ENCODE results near the gene CST7.

DNA sequence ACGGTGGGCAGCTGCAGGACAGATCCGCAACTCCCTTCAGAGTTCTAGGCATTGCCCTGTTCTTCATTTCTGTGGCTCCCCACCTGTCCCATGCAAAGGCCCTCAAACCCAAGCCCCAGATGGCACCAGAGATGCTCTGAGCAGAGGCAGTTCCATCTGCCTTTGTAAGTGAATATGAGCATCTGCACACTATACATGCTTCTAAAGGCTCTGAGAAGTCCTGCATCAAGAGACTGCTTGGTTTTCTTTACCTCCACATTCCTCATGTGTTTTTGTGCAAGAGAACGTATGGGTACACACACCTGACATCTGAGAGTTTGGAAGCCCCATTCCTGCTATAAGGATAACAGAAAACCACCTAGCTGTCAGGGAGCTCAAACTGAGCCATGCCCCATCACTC, 14.4 kb upstream of the CST7 start:
- TF ChIP-seq, protein P1, sequence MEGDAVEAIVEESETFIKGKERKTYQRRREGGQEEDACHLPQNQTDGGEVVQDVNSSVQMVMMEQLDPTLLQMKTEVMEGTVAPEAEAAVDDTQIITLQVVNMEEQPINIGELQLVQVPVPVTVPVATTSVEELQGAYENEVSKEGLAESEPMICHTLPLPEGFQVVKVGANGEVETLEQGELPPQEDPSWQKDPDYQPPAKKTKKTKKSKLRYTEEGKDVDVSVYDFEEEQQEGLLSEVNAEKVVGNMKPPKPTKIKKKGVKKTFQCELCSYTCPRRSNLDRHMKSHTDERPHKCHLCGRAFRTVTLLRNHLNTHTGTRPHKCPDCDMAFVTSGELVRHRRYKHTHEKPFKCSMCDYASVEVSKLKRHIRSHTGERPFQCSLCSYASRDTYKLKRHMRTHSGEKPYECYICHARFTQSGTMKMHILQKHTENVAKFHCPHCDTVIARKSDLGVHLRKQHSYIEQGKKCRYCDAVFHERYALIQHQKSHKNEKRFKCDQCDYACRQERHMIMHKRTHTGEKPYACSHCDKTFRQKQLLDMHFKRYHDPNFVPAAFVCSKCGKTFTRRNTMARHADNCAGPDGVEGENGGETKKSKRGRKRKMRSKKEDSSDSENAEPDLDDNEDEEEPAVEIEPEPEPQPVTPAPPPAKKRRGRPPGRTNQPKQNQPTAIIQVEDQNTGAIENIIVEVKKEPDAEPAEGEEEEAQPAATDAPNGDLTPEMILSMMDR (IDR thresholded peaks at IDR 0.05; ENCODE audit: insufficient read depth, low read depth, low read length) = no peak
- no peak for TF ChIP-seq EZH2 (IDR thresholded peaks at IDR 0.05; ENCODE audit: insufficient read depth, low read length)
